Endothelial cell (in vitro differentiated cells): ENCODE measurements around the gene EFS. TPM values are rescaled to one million over a fixed set of nuclear protein-coding genes. Genes with fewer than 3 reads are reported as not detected.

Source experiments
- DNase-seq: peaks from one replicate; pipeline ENCODE4 v3.0.0; 2021; ENCODE audit warnings: low spot score
- H3K27ac Mint-ChIP-seq: one replicate; pipeline ENCODE4 v1.8.0; 2021; ENCODE audit warnings: mixed read lengths, inconsistent platforms; ENCODE audit not compliant: unreplicated experiment
- H3K27me3 Mint-ChIP-seq: one replicate; pipeline ENCODE4 v1.8.0; 2021; ENCODE audit warnings: mild to moderate bottlenecking, moderate library complexity, mixed read lengths, inconsistent platforms; ENCODE audit not compliant: unreplicated experiment
- H3K36me3 Mint-ChIP-seq: one replicate; pipeline ENCODE4 v1.8.0; 2021; ENCODE audit warnings: mild to moderate bottlenecking, low read depth, mixed read lengths, inconsistent platforms; ENCODE audit not compliant: unreplicated experiment
- H3K4me1 Mint-ChIP-seq: one replicate; pipeline ENCODE4 v1.8.0; 2021; ENCODE audit warnings: mild to moderate bottlenecking, mixed read lengths, inconsistent platforms; ENCODE audit not compliant: unreplicated experiment
- H3K4me3 Mint-ChIP-seq: one replicate; pipeline ENCODE4 v1.8.0; 2021; ENCODE audit warnings: mild to moderate bottlenecking, mixed read lengths, inconsistent platforms; ENCODE audit not compliant: unreplicated experiment
- H3K9me3 Mint-ChIP-seq: one replicate; pipeline ENCODE4 v1.8.0; 2021; ENCODE audit warnings: mixed read lengths, inconsistent platforms; ENCODE audit not compliant: unreplicated experiment
- CTCF ChIP-seq: fragments of 200-600 bp; sonication (generic); IDR thresholded peaks from one replicate; pipeline ENCODE4 v1.5.0; 2021; ENCODE audit warnings: antibody characterized with exemption; ENCODE audit not compliant: unreplicated experiment
- total RNA-seq: library from RNA; stranded (reverse); fragmentation: NEBNext Ultra II Directional; extraction: Animal tissue kit (Norgen Biotek cat#: 25700); gene quantifications from one replicate; pipeline ENCODE4 v1.2.1, GENCODE V29; 2021; ENCODE audit not compliant: unreplicated experiment

The EFS gene
- total RNA-seq, 1 donor from 2014 or later: 17.8 TPM

GRCh38 chr14:23351681-23352505, 13.1 kb downstream of the EFS start:
- Mint-ChIP-seq H3K9me3 (no peaks in the 10 kb centered on the region), H3K27me3 (peaks cover 21% of the 10 kb centered on the region), H3K27ac (no peak overlapping the region), H3K4me1 (peaks cover 18% of the 10 kb centered on the region), H3K36me3 (peaks cover 37% of the 10 kb centered on the region), H3K4me3 (peak overlapping the region; percentile 83)
- peak; percentile 25 for DNase-seq
- TF ChIP-seq CTCF: peak; percentile 19

GRCh38 chr14:23349156-23349845, 15.7 kb downstream of the EFS start:
- H3K27ac Mint-ChIP-seq: no peak overlapping the region
- peaks cover 21% of the 10 kb centered on the region for H3K27me3 Mint-ChIP-seq
- peaks cover 31% of the 10 kb centered on the region for H3K36me3 Mint-ChIP-seq
- DNase-seq: no peak
- H3K4me3 Mint-ChIP-seq: no peak overlapping the region
- H3K9me3 Mint-ChIP-seq: no peaks in the 10 kb centered on the region
- TF ChIP-seq CTCF: no peak
- peaks cover 16% of the 10 kb centered on the region for H3K4me1 Mint-ChIP-seq

GRCh38 chr14:23348297-23348655, 16.7 kb downstream of the EFS start:
- Mint-ChIP-seq H3K27ac (no peak overlapping the region), H3K4me1 (peaks cover 12% of the 10 kb centered on the region), H3K27me3 (peaks cover 15% of the 10 kb centered on the region), H3K36me3 (peaks cover 26% of the 10 kb centered on the region), H3K4me3 (no peak overlapping the region), H3K9me3 (no peaks in the 10 kb centered on the region)
- no peak for TF ChIP-seq CTCF
- DNase-seq: no peak

GRCh38 chr14:23347406-23348296, 17.3 kb downstream of the EFS start:
- Mint-ChIP-seq H3K36me3 (peaks cover 21% of the 10 kb centered on the region), H3K27ac (no peak overlapping the region), H3K27me3 (peaks cover 15% of the 10 kb centered on the region), H3K4me3 (no peak overlapping the region), H3K9me3 (no peaks in the 10 kb centered on the region), H3K4me1 (peaks cover 7% of the 10 kb centered on the region)
- no peak for TF ChIP-seq CTCF
- DNase-seq: no peak
